ENCODE data around the gene GNG2. TPM values are rescaled to one million over a fixed set of nuclear protein-coding genes. Genes with fewer than 3 reads are reported as not detected.

Gene GNG2
- total RNA-seq, 3 donors from 2014 or later: 12.1 to 106 (median 15.1) TPM

- no peak for DNase-seq (ENCODE audit: low spot score in 2 of 2)
- no peak for TF ChIP-seq POLR2AphosphoS5 (IDR thresholded peaks at IDR 0.05)
- TF ChIP-seq CTCF (IDR thresholded peaks at IDR 0.05): no peak
- TF ChIP-seq POLR2A (IDR thresholded peaks at IDR 0.05): no peak
- peak overlapping the region; percentile 26 to 50 (median 50) for H3K4me3 ChIP-seq
- no peak overlapping the region for H3K27ac ChIP-seq
- intact Hi-C loops (cut with DNase I; ENCODE audit: low total_unique reads): no loop called here
- no peaks in the 10 kb centered on the region for H3K4me1 ChIP-seq
- no peaks in the 10 kb centered on the region for H3K9me3 ChIP-seq
- H3K36me3 ChIP-seq: no peaks in the 10 kb centered on the region
- no peaks in the 10 kb centered on the region for H3K27me3 ChIP-seq
These were observed 1.9 kb downstream of the GNG2 start for GRCh38 chr14:51862176-51862796.

DNA sequence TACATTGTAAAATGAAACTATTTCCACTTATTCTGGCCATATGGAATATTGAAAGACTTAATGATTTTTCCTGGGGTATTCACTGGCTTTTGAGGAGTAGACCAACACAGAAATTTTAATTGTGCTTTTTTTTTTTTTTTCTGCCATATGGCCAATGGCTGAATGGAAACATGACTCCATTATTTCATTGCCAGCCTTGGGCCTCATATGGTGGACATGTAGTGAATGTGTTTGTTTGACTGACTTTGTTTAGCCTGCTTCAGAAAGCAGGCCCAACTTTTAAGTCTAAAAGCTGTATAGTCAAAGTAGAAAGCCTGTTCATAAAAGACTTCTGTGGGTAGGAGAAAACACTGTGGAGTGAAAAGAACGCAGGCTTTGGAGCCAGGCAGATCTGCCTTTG, 2.4 kb downstream of the GNG2 start:
- no peak overlapping the region for H3K27ac ChIP-seq

DNA sequence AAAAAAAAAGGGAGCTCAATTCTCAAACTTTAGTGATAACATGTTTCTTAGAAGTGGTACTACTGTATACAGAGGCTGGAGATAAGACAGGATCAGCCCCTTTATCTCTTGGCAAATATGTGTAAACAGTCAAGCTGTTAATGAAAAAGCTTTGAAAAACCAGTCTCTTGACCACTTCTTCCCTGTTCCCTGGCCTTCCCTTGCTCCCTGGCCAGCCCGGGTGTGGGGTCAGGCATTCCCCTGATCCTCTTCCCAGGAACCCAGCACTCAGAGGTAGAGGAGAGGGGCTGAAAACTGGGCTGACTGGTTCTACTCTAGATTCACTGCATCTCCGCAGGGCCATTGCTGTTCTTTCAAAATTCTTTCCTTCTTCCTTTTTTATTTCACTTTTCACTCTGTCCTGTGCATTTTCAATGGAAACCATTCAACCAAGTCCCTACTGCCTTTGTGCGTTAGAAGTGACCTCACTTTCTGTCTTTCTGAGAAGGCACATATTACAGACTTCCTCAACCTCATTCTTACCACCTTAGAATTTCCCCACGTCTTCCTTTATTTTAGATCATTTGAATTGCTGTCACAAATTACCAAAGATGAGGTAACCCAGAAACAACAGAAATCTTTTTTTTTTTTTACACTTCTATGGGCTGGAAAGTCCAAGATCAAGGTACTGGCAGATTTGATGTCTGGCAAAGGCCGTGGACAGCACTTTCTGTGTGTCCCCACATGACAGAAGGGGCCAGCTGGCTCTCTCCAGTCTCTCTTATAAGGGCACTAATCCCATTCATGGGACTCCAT, 5.7 kb downstream of the GNG2 start:
- Histone ChIP-seq H3K27me3 (no peaks in the 10 kb centered on the region), H3K4me1 (no peaks in the 10 kb centered on the region), H3K36me3 (no peaks in the 10 kb centered on the region), H3K27ac (no peak overlapping the region), H3K4me3 (no peak overlapping the region), H3K9me3 (no peaks in the 10 kb centered on the region)
- TF ChIP-seq POLR2AphosphoS5 (IDR thresholded peaks at IDR 0.05) (no peak), CTCF (IDR thresholded peaks at IDR 0.05) (no peak), POLR2A (IDR thresholded peaks at IDR 0.05) (no peak)
- intact Hi-C loops (cut with DNase I; ENCODE audit: low total_unique reads): no loop called here
- DNase-seq (ENCODE audit: low spot score in 2 of 2): no peak

More for the DNA sequence above, 2.4 kb downstream of the GNG2 start:
- no peaks in the 10 kb centered on the region for H3K27me3 ChIP-seq
- peak overlapping the region in 2 of 3 donors; percentile 50 for H3K4me3 ChIP-seq
- no peaks in the 10 kb centered on the region for H3K36me3 ChIP-seq
- intact Hi-C loops (cut with DNase I; ENCODE audit: low total_unique reads): no loop called here
- DNase-seq (ENCODE audit: low spot score in 2 of 2): no peak
- no peaks in the 10 kb centered on the region for H3K4me1 ChIP-seq
- H3K9me3 ChIP-seq: no peaks in the 10 kb centered on the region
- TF ChIP-seq CTCF (IDR thresholded peaks at IDR 0.05): no peak
- TF ChIP-seq POLR2AphosphoS5 (IDR thresholded peaks at IDR 0.05): no peak
- TF ChIP-seq POLR2A (IDR thresholded peaks at IDR 0.05): no peak

- intact Hi-C loops (cut with DNase I; ENCODE audit: low total_unique reads): no loop called here
- no peaks in the 10 kb centered on the region for H3K9me3 ChIP-seq
- no peak for TF ChIP-seq POLR2A (IDR thresholded peaks at IDR 0.05)
- TF ChIP-seq POLR2AphosphoS5 (IDR thresholded peaks at IDR 0.05): no peak
- TF ChIP-seq CTCF (IDR thresholded peaks at IDR 0.05): no peak
- DNase-seq (ENCODE audit: low spot score in 2 of 2): no peak
- H3K4me1 ChIP-seq: no peaks in the 10 kb centered on the region
- no peak overlapping the region for H3K4me3 ChIP-seq
- H3K36me3 ChIP-seq: no peaks in the 10 kb centered on the region
- H3K27ac ChIP-seq: no peak overlapping the region
- H3K27me3 ChIP-seq: no peaks in the 10 kb centered on the region
These were observed 7.3 kb downstream of the GNG2 start for GRCh38 chr14:51867741-51868140.

DNA sequence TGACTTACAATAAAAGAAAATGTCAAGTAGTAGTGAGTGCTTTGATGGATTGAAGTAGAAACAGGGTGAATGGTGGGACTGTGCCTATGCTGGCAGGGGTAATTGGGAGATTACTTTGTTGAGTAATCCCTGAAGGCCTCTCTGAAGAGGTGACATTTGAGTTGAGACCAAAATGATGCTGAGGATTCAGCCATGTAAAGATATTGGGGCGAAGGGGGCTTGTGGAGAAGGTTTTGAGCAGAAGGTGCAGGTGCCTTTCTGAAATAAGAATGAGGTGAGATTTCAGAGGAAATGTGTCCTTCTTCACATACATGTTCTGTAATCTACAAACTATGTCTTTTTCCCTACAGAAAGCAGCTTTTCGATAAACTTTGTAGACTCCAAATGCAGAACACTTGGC, 8.0 kb downstream of the GNG2 start:
- Histone ChIP-seq H3K4me3 (no peak overlapping the region), H3K9me3 (no peaks in the 10 kb centered on the region), H3K4me1 (no peaks in the 10 kb centered on the region), H3K36me3 (no peaks in the 10 kb centered on the region), H3K27ac (no peak overlapping the region), H3K27me3 (no peaks in the 10 kb centered on the region)
- TF ChIP-seq CTCF (IDR thresholded peaks at IDR 0.05): no peak
- no peak for TF ChIP-seq POLR2A (IDR thresholded peaks at IDR 0.05)
- no peak for TF ChIP-seq POLR2AphosphoS5 (IDR thresholded peaks at IDR 0.05)
- DNase-seq (ENCODE audit: low spot score in 2 of 2): no peak
- intact Hi-C loops (cut with DNase I; ENCODE audit: low total_unique reads): no loop called here
